Measurements from ENCODE around the gene SULT1A2. TPM values are rescaled to one million over a fixed set of nuclear protein-coding genes. Genes with fewer than 3 reads are reported as not detected.

Gene SULT1A2
- total RNA-seq, 6 donors from 2014 or later: 5.7 to 40.8 (median 17.5) TPM

DNA sequence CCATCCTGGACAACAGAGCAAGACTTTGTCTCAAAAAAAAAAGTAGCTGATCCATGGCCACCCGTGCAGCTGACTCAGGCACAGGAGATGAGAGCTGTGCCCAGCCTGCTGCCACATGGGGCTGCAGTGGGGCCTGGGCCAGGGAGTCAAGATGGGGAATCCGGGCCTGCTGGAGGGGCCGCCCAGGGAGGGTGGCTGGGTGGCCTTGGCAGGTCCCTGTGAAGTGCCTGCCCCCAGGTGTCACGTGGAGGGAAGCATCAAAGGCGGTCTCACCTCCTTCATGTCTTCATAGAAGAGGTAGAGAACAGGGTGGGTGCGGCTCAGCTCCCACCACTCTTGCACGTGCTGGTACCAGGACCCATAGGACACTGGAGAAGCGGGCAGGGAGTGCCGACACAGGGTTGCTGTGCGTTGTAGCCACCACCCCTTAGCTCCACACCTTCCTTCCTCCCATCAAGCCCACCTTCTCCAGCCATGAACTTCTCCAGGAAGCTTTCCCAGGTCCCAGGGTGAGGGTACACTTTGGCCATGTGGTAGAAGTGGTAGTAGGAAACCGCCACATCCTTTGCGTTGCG lies 3.8 kb downstream of the SULT1A2 start:
- WGBS, 2 donors: 91 to 95% methylated on average over 9 to 13 of the region's 13 CpGs
- no peak for ATAC-seq (ENCODE audit: low FRiP score in 2 of 2)
- no peak overlapping the region for H3K4me3 ChIP-seq
- no peaks in the 10 kb centered on the region for H3K27me3 ChIP-seq
- H3K27ac ChIP-seq: no peak overlapping the region
- H3K36me3 ChIP-seq: peaks cover 4 to 55% (median 41%) of the 10 kb centered on the region in 4 donors
- TF ChIP-seq POLR2A (IDR thresholded peaks at IDR 0.05) (no peak), EP300 (IDR thresholded peaks at IDR 0.05) (no peak), CTCF (IDR thresholded peaks at IDR 0.05) (no peak), POLR2AphosphoS5 (IDR thresholded peaks at IDR 0.05) (no peak)
- H3K4me1 ChIP-seq: peaks cover 14 to 27% (median 21%) of the 10 kb centered on the region in 4 donors
- no peak for DNase-seq
- H3K9me3 ChIP-seq: no peaks in the 10 kb centered on the region

DNA sequence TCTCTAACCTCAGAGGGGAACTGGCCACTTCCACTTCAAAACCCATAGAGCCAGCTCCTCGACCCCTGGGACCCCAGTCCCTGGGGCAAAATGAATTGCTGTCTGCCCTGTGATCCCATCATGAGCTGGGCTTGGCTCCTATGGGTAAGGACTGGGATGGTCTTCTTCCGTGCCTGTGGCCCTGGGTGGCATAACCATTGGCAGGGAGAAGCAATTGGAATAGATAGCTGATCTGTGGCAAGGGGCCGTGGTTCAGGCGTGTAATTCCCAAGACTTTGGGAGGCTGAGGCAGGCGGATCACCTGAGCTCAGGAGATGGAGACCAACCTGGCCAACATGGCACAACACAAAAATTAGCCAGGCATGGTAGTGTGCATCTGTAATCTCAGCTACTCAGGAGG lies 4.3 kb downstream of the SULT1A2 start:
- no peak for ATAC-seq (ENCODE audit: low FRiP score in 2 of 2)
- Histone ChIP-seq H3K27ac (no peak overlapping the region), H3K27me3 (no peaks in the 10 kb centered on the region), H3K9me3 (no peaks in the 10 kb centered on the region), H3K4me3 (no peak overlapping the region), H3K36me3 (peaks cover 4 to 59% (median 46%) of the 10 kb centered on the region in 4 donors), H3K4me1 (peaks cover 14 to 21% (median 17%) of the 10 kb centered on the region in 4 donors)
- 90 to 97% methylated on average over 5 of the region's 5 CpGs for whole genome bisulfite sequencing, 2 donors
- DNase-seq: no peak
- TF ChIP-seq EP300 (IDR thresholded peaks at IDR 0.05) (no peak), CTCF (IDR thresholded peaks at IDR 0.05) (no peak), POLR2AphosphoS5 (IDR thresholded peaks at IDR 0.05) (no peak), POLR2A (IDR thresholded peaks at IDR 0.05) (no peak)

- Histone ChIP-seq H3K27me3 (no peaks in the 10 kb centered on the region), H3K4me3 (no peak overlapping the region), H3K9me3 (no peaks in the 10 kb centered on the region), H3K4me1 (peaks cover 4 to 9% (median 7%) of the 10 kb centered on the region in 4 donors), H3K36me3 (peaks cover 4 to 68% (median 53%) of the 10 kb centered on the region in 4 donors), H3K27ac (no peak overlapping the region)
- no peak for ATAC-seq (ENCODE audit: low FRiP score in 2 of 2)
- no peak for DNase-seq
- whole genome bisulfite sequencing, 2 donors: 86 to 95% methylated on average over 5 to 6 of the region's 6 CpGs
- no peak for TF ChIP-seq CTCF (IDR thresholded peaks at IDR 0.05)
- no peak for TF ChIP-seq EP300 (IDR thresholded peaks at IDR 0.05)
- no peak for TF ChIP-seq POLR2AphosphoS5 (IDR thresholded peaks at IDR 0.05)
- TF ChIP-seq POLR2A (IDR thresholded peaks at IDR 0.05): no peak
These were observed 5.5 kb downstream of the SULT1A2 start for GRCh38 chr16:28591355-28591754.

DNA sequence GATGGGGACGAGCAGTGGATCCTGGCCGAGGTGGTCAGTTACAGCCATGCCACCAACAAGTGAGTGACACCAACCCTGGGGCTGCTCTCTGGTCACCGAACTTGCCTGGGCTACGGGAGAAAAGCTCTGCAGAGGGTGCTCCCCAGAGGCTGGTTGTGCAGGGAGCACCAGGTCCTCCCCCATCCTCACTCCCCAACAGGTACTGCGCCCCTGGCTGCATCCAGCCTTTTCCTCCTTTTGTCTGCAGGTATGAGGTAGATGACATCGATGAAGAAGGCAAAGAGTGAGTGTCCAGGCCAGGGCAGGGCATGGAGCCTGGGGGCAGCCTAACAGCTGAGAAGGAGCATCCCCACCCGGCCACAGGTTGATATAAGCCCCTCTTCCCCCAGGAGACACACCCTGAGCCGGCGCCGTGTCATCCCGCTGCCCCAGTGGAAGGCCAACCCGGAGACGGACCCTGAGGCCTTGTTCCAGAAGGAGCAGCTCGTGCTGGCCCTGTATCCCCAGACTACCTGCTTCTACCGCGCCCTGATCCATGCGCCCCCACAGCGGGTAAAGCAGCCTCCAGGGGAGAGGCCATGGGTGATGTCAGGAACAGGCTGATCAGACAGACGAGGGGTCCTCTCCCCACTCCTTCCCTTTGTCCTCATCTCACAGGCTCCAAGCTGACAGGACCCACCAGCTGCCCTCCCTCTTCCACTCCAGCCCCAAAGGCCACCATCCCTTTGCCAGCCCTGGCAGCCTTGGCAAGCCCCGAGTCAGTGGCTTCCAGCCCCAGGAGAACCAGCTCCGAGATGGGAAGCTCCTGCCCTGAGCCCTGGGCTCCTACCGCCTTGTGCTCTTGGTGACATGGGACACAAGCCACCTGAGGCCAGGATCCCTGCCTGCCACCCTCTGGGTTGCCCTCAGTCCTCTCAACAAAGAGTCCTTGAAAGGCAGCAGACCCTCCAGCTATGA lies 6.2 kb downstream of the SULT1A2 start:
- Histone ChIP-seq H3K4me1 (peaks cover 0 to 5% (median 2%) of the 10 kb centered on the region in 4 donors), H3K27ac (no peak overlapping the region), H3K36me3 (peaks cover 5 to 75% (median 57%) of the 10 kb centered on the region in 4 donors), H3K27me3 (no peaks in the 10 kb centered on the region), H3K4me3 (no peak overlapping the region), H3K9me3 (no peaks in the 10 kb centered on the region)
- TF ChIP-seq POLR2AphosphoS5 (IDR thresholded peaks at IDR 0.05) (no peak), CTCF (IDR thresholded peaks at IDR 0.05) (no peak), POLR2A (IDR thresholded peaks at IDR 0.05) (no peak), EP300 (IDR thresholded peaks at IDR 0.05) (no peak)
- ATAC-seq (ENCODE audit: low FRiP score in 2 of 2) (no peak), DNase-seq (no peak)
- 93 to 99% methylated on average over 12 to 22 of the region's 22 CpGs for WGBS, 2 donors

Measured in upper lobe of left lung (tissue), 6 donors.